Measurements from ENCODE around the gene PRMT3. TPM values are rescaled to one million over a fixed set of nuclear protein-coding genes. Genes with fewer than 3 reads are reported as not detected.
"Not testable (repeated sequence)": the region's sequence is repeated elsewhere in the genome, so short reads cannot be mapped to it uniquely, and the experiment has no call there.

PRMT3 gene
- polyA plus RNA-seq, 5 donors: 13.9 to 19.2 (median 17.2) TPM

- no peak for DNase-seq
Measured at GRCh38 chr11:20501252-20501651, 113.7 kb downstream of the PRMT3 start.

- DNase-seq: no peak
Measured at GRCh38 chr11:20501971-20502370, 114.5 kb downstream of the PRMT3 start.

- no peak for DNase-seq
Measured at GRCh38 chr11:20511982-20512381, 124.5 kb downstream of the PRMT3 start.

GRCh38 chr11:20512869-20513268 is 125.4 kb downstream of the PRMT3 start:
- DNase-seq: no peak

- no peak for DNase-seq
Measured at GRCh38 chr11:20518323-20518834, 130.9 kb downstream of the PRMT3 start.

- no peak for DNase-seq
Measured at GRCh38 chr11:20522536-20522935, 135.0 kb downstream of the PRMT3 start.

GRCh38 chr11:20529757-20530156 is 142.2 kb downstream of the PRMT3 start:
- DNase-seq: no peak

GRCh38 chr11:20530942-20531703 is 143.6 kb downstream of the PRMT3 start:
- DNase-seq: no peak

GRCh38 chr11:20535271-20535881 is 147.9 kb downstream of the PRMT3 start:
- no peak for DNase-seq

GRCh38 chr11:20536365-20536764 is 148.8 kb downstream of the PRMT3 start:
- no peak for DNase-seq

GRCh38 chr11:20536784-20537183 is 149.3 kb downstream of the PRMT3 start:
- no peak for DNase-seq

GRCh38 chr11:20541503-20541902 is 154.0 kb downstream of the PRMT3 start:
- no peak for DNase-seq

GRCh38 chr11:20544603-20545237 is 157.2 kb downstream of the PRMT3 start:
- no peak for DNase-seq

- DNase-seq: no peak
Measured at GRCh38 chr11:20547411-20547810, 159.9 kb downstream of the PRMT3 start.

GRCh38 chr11:20551096-20551495 is 163.6 kb downstream of the PRMT3 start:
- DNase-seq: no peak

GRCh38 chr11:20555783-20556182 is 168.3 kb downstream of the PRMT3 start:
- DNase-seq: no peak

- DNase-seq: not testable (repeated sequence)
Measured at GRCh38 chr11:20556396-20556795, 168.9 kb downstream of the PRMT3 start.

GRCh38 chr11:20558741-20559140 is 171.2 kb downstream of the PRMT3 start:
- DNase-seq: no peak

Data from right lung (tissue), 5 donors.